Nephron (organoid): Measurements from ENCODE around the gene FMC1.

Experiments used
- H3K27ac Mint-ChIP-seq, 3 experiments: 2 replicates each; pipeline ENCODE4 v1.8.0; 2020; ENCODE audit warnings: mixed read lengths in 3 of 3, mild to moderate bottlenecking in 2 of 3, moderate library complexity in 1 of 3
- H3K27me3 Mint-ChIP-seq: 2 replicates; pipeline ENCODE4 v1.8.0; 2021; ENCODE audit warnings: low read depth, mild to moderate bottlenecking, moderate library complexity, mixed read lengths
- H3K36me3 Mint-ChIP-seq: 2 replicates; pipeline ENCODE4 v1.8.0; 2020; ENCODE audit warnings: low read depth, mixed read lengths
- H3K4me1 Mint-ChIP-seq: 2 replicates; pipeline ENCODE4 v1.8.0; 2020; ENCODE audit warnings: mixed read lengths
- H3K4me3 Mint-ChIP-seq, 3 experiments: 2 replicates each; pipeline ENCODE4 v1.8.0; 2020; ENCODE audit warnings: mild to moderate bottlenecking in 3 of 3, mixed read lengths in 3 of 3, moderate library complexity in 2 of 3
- H3K9me3 Mint-ChIP-seq: 2 replicates; pipeline ENCODE4 v1.8.0; 2020; ENCODE audit warnings: mixed read lengths
- TF ChIP-seq, protein P1 (sequence below), 3 experiments: fragments of 200-600 bp; sonication (generic); IDR thresholded peaks; one replicate each; pipeline ENCODE4 v1.5.0; 2021; ENCODE audit warnings: antibody characterized with exemption in 3 of 3; ENCODE audit not compliant: unreplicated experiment in 3 of 3

Gene FMC1

DNA sequence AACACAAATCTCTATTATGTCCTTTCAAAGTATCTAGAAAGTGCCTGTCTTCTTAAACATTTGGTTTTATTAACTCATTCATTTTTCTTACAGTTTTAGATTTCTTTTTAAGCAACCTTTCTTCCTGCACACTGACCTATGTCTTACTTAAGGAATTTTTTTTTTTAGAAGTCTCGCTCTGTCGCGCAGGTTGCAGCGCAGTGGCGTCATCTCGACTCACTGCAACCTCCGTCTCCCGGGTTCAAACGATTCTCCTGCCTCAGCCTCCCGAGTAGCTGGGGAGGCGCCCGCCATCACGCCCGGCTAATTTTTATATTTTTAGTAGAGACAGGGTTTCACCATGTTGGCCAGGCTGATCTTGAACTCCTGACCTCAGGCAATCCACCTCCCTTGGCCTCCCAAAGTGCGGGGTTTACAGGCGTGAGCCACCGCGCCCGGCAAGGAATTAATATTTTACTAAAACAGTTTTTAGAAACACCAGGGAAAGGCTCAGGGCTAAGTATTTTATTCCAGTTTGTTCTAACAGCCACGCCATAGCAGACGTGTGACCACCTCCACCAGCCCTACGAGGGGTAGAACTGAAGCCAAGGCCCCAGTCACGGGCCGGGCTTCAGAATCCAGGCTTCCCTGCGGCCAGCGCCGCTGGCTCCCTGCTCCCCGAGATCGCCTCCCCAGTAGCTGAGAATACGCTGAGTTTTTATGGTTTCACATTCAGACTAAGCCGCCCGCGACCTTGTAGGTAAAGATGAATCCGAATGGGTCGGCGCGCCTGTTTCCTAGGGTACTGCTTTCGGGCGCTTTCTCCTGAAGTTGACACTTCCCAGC lies 17.6 kb downstream of the FMC1 start:
- H3K27ac Mint-ChIP-seq: peak overlapping the region; percentile 99 to 100 (median 99)
- H3K9me3 Mint-ChIP-seq: no peaks in the 10 kb centered on the region
- TF ChIP-seq, protein P1, sequence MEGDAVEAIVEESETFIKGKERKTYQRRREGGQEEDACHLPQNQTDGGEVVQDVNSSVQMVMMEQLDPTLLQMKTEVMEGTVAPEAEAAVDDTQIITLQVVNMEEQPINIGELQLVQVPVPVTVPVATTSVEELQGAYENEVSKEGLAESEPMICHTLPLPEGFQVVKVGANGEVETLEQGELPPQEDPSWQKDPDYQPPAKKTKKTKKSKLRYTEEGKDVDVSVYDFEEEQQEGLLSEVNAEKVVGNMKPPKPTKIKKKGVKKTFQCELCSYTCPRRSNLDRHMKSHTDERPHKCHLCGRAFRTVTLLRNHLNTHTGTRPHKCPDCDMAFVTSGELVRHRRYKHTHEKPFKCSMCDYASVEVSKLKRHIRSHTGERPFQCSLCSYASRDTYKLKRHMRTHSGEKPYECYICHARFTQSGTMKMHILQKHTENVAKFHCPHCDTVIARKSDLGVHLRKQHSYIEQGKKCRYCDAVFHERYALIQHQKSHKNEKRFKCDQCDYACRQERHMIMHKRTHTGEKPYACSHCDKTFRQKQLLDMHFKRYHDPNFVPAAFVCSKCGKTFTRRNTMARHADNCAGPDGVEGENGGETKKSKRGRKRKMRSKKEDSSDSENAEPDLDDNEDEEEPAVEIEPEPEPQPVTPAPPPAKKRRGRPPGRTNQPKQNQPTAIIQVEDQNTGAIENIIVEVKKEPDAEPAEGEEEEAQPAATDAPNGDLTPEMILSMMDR (IDR thresholded peaks at IDR 0.05; ENCODE audit: unreplicated experiment in 3 of 3): no peak
- peaks cover 28% of the 10 kb centered on the region for H3K36me3 Mint-ChIP-seq
- no peaks in the 10 kb centered on the region for H3K27me3 Mint-ChIP-seq
- H3K4me1 Mint-ChIP-seq: peaks cover 31% of the 10 kb centered on the region
- peak overlapping the region; percentile 95 to 100 (median 97) for H3K4me3 Mint-ChIP-seq

DNA sequence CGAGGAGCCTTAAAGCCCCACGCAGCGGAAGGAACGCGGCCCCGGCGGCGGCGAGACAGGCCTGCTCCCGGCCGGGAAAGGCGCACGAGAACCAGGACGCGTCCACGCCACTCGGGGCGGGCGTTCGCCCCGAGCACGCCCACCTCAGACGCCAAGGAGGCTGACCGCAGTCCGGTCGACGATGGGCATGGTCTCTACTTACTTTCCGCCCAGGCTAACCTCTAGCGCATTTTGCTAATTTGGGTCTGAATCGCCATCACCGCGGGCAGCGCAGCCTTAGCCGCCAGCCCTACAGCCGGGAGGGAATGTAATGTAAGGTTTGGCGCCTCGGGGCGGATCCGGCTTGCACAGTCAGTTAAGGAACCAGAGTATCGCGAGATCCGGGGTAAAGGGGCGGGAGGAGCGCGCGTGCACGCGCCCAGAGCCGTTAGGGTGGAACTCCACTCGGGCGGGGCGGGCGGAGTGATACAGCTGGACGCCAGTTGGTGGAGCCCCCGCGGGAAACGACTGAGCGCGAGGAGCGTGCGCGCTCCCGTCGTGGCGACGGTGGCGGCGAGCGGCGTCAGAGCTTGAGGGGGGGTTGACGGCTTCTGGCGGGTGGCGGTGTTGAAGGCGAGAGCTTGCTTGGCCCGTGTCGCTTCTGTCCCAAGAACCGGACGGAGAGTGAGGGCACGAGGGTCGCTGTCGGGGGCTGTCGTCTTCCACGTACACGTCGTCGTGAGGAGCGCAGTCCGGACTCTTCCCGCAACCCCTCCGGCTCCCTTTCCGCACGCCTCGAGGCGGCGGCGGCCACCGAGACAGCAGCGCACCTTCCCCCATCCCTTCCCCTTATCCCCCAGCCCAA lies 18.5 kb downstream of the FMC1 start, which contains the start of gene LUC7L2:
TSS of gene LUC7L2 (plus strand) at position 529 of the 844 bp plus-strand sequence. CDS start 368 bp downstream, outside the sequence.
- peaks cover 24% of the 10 kb centered on the region for H3K36me3 Mint-ChIP-seq
- H3K27ac Mint-ChIP-seq: peak within 1 kb of the TSS; percentile 99 to 100 (median 99)
- H3K4me3 Mint-ChIP-seq: peak within 1 kb of the TSS; percentile 95 to 100 (median 97)
- TF ChIP-seq, protein P1 (IDR thresholded peaks at IDR 0.05; ENCODE audit: unreplicated experiment in 3 of 3): no peak
- H3K4me1 Mint-ChIP-seq: peaks cover 31% of the 10 kb centered on the region
- no peaks in the 10 kb centered on the region for H3K27me3 Mint-ChIP-seq
- H3K9me3 Mint-ChIP-seq: no peaks in the 10 kb centered on the region

- TF ChIP-seq, protein P1 (IDR thresholded peaks at IDR 0.05; ENCODE audit: unreplicated experiment in 3 of 3): no peak
- peak overlapping the region; percentile 95 to 100 (median 97) for H3K4me3 Mint-ChIP-seq
- H3K4me1 Mint-ChIP-seq: peaks cover 34% of the 10 kb centered on the region
- peak overlapping the region; percentile 99 to 100 (median 99) for H3K27ac Mint-ChIP-seq
- H3K9me3 Mint-ChIP-seq: no peaks in the 10 kb centered on the region
- H3K36me3 Mint-ChIP-seq: peaks cover 26% of the 10 kb centered on the region
- H3K27me3 Mint-ChIP-seq: no peaks in the 10 kb centered on the region
Measured at GRCh38 chr7:139360210-139360947, 19.2 kb downstream of the FMC1 start.

DNA sequence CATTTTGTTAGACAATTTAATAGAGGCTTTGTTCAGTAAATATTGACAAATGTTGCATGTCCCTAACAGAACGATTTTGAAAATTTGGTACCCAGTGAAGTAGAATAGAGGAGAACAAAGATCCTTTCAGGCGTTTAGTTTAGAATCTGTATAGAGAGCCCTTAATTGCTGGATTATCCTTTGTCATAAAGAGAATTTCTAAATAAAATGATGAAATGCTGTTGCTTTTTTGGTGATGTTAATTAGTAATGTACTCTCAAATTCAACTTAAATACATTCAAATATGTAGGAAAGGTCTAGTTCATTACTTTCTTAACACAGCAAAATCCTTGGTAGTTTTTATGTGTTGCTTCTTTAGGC lies 19.8 kb downstream of the FMC1 start:
- peaks cover 24% of the 10 kb centered on the region for H3K36me3 Mint-ChIP-seq
- TF ChIP-seq, protein P1 (IDR thresholded peaks at IDR 0.05; ENCODE audit: unreplicated experiment in 3 of 3): no peak
- H3K9me3 Mint-ChIP-seq: no peaks in the 10 kb centered on the region
- H3K27me3 Mint-ChIP-seq: no peaks in the 10 kb centered on the region
- H3K27ac Mint-ChIP-seq: peak overlapping the region; percentile 99 to 100 (median 99)
- peak overlapping the region; percentile 95 to 100 (median 97) for H3K4me3 Mint-ChIP-seq
- peaks cover 37% of the 10 kb centered on the region for H3K4me1 Mint-ChIP-seq

DNA sequence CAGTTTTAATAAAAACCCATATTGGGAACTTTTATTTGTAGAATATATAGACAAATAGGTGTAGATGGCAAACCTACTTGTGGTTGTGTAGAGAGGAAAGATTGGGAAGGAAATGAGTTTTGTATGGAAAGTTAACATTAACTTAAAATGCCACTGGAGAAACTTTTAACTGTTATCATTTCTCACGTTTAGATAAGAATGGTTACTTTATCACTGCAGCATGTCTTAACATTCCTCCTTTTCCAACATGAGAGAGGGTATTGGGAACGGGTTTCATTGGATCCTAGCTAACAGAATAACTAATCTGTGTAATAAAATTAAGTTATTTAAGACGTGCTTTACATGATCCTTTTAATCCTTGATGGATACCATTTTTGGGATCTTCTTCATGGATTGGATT lies 20.4 kb downstream of the FMC1 start:
- H3K36me3 Mint-ChIP-seq: peaks cover 24% of the 10 kb centered on the region
- TF ChIP-seq, protein P1 (IDR thresholded peaks at IDR 0.05; ENCODE audit: unreplicated experiment in 3 of 3): no peak
- no peaks in the 10 kb centered on the region for H3K27me3 Mint-ChIP-seq
- no peaks in the 10 kb centered on the region for H3K9me3 Mint-ChIP-seq
- peak overlapping the region; percentile 99 to 100 (median 99) for H3K27ac Mint-ChIP-seq
- H3K4me3 Mint-ChIP-seq: peak overlapping the region; percentile 95 to 100 (median 97)
- peaks cover 37% of the 10 kb centered on the region for H3K4me1 Mint-ChIP-seq
